ENCODE data around the gene MLH3. TPM values are rescaled to one million over a fixed set of nuclear protein-coding genes. Genes with fewer than 3 reads are reported as not detected.

Gene MLH3
- total RNA-seq, 6 experiments from 2014 or later, result 9.6 to 20.2 (median 13.2) TPM

- no peak for TF ChIP-seq POLR2A (IDR thresholded peaks at IDR 0.05)
- no peak for TF ChIP-seq CTCF (IDR thresholded peaks at IDR 0.05)
- no peaks in the 10 kb centered on the region for H3K27me3 ChIP-seq
- no peak overlapping the region for H3K27ac ChIP-seq
- WGBS (ENCODE audit: insufficient coverage, low coverage, low lambda C conversion rate, missing lambda C conversion rate), result 50% methylated on average over 3 of the region's 12 CpGs
- ATAC-seq (no peak), DNase-seq (peak in 1 of 3 donors; percentile 24)
- intact Hi-C loops (cut with DNase I), result no loop called here
- H3K4me3 ChIP-seq, result no peak overlapping the region
- no peaks in the 10 kb centered on the region for H3K9me3 ChIP-seq
- H3K4me1 ChIP-seq, result no peaks in the 10 kb centered on the region
- H3K36me3 ChIP-seq, result no peaks in the 10 kb centered on the region
These were observed 73.9 kb downstream of the MLH3 start for GRCh38 chr14:74977164-74977900.

GRCh38 chr14:74976264-74977113, 74.8 kb downstream of the MLH3 start:
- H3K27me3 ChIP-seq, result no peaks in the 10 kb centered on the region
- intact Hi-C loops (cut with DNase I), result no loop called here
- ATAC-seq (no peak), DNase-seq (peak in 1 of 3 donors; percentile 39)
- no peaks in the 10 kb centered on the region for H3K36me3 ChIP-seq
- 80% methylated on average over 10 of the region's 11 CpGs for WGBS (ENCODE audit: insufficient coverage, low coverage, low lambda C conversion rate, missing lambda C conversion rate)
- H3K4me3 ChIP-seq, result no peak overlapping the region
- no peak overlapping the region for H3K27ac ChIP-seq
- no peaks in the 10 kb centered on the region for H3K4me1 ChIP-seq
- no peaks in the 10 kb centered on the region for H3K9me3 ChIP-seq
- no peak for TF ChIP-seq CTCF (IDR thresholded peaks at IDR 0.05)

DNA sequence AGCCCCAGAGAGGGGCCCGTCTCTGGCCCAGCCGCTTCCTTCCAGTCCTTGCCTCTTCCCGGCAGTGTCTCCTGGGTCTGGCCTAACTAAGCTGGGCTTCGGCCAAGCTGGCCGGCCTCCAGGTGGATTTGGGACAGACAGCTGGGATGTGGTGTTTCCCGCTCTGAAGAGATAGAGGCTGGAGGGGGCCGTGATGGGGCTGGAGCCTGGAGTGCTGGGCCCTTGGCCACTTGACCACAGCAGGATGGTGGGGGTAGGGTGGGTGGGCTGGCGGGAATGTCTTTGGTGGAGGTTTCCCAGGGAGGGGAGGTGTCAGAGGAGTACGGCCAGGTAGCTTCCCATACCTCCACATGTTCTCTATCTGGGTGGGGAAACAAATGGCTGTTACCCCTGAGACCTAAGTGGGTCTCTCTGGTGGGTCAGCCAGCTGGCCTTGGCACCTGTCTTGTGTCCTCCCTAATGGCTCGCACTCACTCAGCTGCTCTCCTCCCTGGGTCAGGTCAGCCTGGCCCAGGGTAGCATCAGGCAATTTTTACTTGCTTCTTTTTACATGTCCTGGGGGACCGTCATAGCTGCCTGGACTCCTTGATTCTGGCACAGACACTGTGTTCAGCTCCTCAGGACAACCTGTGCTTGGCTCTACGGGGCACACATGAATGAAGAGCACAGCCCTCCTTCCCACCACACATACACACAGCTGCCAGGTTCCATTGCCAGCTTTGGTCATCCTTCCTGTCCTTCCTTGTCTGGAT, 76.0 kb downstream of the MLH3 start:
- TF ChIP-seq POLR2A (IDR thresholded peaks at IDR 0.05), result no peak
- no peak for TF ChIP-seq CTCF (IDR thresholded peaks at IDR 0.05)
- no peaks in the 10 kb centered on the region for H3K9me3 ChIP-seq
- H3K4me3 ChIP-seq, result no peak overlapping the region
- H3K27ac ChIP-seq, result no peak overlapping the region
- 33% methylated on average over 6 of the region's 12 CpGs for WGBS (ENCODE audit: insufficient coverage, low coverage, low lambda C conversion rate, missing lambda C conversion rate)
- DNase-seq (peak; percentile 79 to 83 (median 82)), ATAC-seq (peak; percentile 50 to 76 (median 70))
- H3K4me1 ChIP-seq, result no peaks in the 10 kb centered on the region
- no peaks in the 10 kb centered on the region for H3K27me3 ChIP-seq
- intact Hi-C loops (cut with DNase I), result no loop called here
- no peaks in the 10 kb centered on the region for H3K36me3 ChIP-seq

- intact Hi-C loops (cut with DNase I), result no loop called here
- Histone ChIP-seq H3K27me3 (no peaks in the 10 kb centered on the region), H3K4me1 (no peaks in the 10 kb centered on the region), H3K36me3 (no peaks in the 10 kb centered on the region), H3K27ac (no peak overlapping the region), H3K9me3 (no peaks in the 10 kb centered on the region), H3K4me3 (no peak overlapping the region)
- ATAC-seq (no peak), DNase-seq (peak in 1 of 3 donors; percentile 30)
- 83% methylated on average over 5 of the region's 15 CpGs for WGBS (ENCODE audit: insufficient coverage, low coverage, low lambda C conversion rate, missing lambda C conversion rate)
- TF ChIP-seq CTCF (IDR thresholded peaks at IDR 0.05) (no peak), POLR2A (IDR thresholded peaks at IDR 0.05) (no peak)
These were observed 76.8 kb downstream of the MLH3 start for GRCh38 chr14:74974364-74975058.
